ENCODE measurements around the gene MBNL2.

DNA sequence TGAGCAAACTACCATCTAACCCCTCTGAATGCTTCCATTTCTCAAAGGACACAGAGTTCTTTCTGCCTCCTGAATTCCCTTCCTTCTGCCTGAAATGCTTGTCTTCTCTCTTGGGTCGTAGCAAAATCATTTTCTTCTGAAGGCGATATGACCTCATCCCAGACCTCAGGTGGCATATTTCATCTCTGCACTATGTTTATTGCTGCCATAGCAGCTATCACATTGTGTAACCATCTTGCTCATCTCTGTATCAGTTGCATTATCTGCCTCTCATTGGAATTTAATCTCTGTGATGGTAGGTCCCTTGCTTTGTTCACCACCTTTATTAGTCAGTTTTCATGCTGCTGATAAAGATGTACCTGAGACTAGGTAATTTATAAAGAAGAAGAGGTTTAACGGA, 179.3 kb downstream of the MBNL2 start:
- no peak for TF ChIP-seq MAZ (IDR thresholded peaks at IDR 0.05; ENCODE audit: borderline replicate concordance, low read depth, low read length)
- no peak for TF ChIP-seq RFX5 (IDR thresholded peaks at IDR 0.05; ENCODE audit: low read depth, low read length)
- TF ChIP-seq, protein P1, sequence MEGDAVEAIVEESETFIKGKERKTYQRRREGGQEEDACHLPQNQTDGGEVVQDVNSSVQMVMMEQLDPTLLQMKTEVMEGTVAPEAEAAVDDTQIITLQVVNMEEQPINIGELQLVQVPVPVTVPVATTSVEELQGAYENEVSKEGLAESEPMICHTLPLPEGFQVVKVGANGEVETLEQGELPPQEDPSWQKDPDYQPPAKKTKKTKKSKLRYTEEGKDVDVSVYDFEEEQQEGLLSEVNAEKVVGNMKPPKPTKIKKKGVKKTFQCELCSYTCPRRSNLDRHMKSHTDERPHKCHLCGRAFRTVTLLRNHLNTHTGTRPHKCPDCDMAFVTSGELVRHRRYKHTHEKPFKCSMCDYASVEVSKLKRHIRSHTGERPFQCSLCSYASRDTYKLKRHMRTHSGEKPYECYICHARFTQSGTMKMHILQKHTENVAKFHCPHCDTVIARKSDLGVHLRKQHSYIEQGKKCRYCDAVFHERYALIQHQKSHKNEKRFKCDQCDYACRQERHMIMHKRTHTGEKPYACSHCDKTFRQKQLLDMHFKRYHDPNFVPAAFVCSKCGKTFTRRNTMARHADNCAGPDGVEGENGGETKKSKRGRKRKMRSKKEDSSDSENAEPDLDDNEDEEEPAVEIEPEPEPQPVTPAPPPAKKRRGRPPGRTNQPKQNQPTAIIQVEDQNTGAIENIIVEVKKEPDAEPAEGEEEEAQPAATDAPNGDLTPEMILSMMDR (conservative IDR thresholded peaks at IDR 0.05; ENCODE audit: low read depth, low read length) = no peak
- TF ChIP-seq BHLHE40 (IDR thresholded peaks at IDR 0.05; ENCODE audit: low read depth, low read length) = no peak

Measured in IMR-90 (cell line).